Stimulated activated CD4-positive, alpha-beta T cell treated with anti-CD3 and anti-CD28 coated beads, Interleukin-2, amount 100 ng/mL, for 48 hours (primary cell): Measurements from ENCODE around the gene PRKN.

Experiments
- DNase-seq, 2 donors: peaks; one replicate each; pipeline ENCODE4 v3.0.0-alpha.2; 2020

PRKN gene

DNA sequence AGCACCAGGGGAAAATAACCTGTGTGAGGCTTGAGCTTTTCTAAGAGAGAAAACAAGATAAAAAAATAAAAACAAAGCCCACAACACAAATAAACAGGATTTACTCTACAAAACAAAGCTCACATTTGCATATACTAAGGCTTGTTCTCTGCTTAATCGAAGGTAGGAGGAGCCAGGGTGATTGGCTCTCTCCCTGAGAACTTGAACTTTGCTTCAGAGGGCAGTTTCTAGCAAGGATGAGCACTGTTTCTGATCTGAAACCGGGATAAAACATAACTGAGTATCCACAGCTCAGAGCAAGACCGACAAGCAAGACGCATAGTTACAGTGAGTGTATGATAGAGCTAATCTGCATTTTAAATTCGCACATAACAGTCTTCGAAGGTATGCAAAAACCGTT lies 200.6 kb downstream of the PRKN start:
- no peak for DNase-seq

DNA sequence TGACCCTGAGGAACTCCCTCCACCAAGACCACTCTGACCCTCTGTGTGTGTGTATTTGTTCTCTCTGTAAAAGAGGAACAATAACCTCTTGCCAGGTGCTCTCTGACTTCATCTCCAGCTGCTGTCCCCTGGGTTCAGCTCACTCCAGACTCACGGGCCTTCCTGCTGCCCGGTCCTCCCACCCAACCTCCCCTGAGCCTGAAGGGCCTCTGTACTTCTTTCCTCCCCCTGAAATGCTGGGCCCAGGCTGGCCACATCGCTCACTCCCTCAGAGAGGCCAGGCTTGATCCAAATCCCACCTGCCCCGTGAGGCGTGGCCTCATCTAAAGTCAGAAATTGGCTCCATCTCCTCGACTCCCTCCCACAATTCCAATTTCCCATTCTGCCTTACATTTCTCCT lies 202.4 kb downstream of the PRKN start:
- no peak for DNase-seq

DNA sequence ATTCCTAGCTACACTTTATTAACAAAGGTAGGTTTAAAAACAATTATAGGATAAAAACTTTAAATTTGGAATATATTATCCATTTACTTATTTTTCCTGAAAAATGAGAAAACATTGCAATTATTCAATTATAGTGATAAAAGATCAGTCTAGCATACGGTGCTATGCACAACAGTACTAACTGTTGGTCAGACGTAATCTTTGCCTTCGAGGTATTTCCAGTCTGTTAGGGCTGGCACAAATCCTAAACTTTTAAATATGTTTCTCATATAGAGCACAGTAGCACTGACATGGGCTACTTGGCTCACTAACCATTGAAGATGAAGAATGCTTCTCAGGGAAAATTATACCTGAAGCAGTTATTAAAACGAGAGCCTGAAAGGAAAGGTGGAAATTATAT lies 214.8 kb downstream of the PRKN start:
- no peak for DNase-seq

DNA sequence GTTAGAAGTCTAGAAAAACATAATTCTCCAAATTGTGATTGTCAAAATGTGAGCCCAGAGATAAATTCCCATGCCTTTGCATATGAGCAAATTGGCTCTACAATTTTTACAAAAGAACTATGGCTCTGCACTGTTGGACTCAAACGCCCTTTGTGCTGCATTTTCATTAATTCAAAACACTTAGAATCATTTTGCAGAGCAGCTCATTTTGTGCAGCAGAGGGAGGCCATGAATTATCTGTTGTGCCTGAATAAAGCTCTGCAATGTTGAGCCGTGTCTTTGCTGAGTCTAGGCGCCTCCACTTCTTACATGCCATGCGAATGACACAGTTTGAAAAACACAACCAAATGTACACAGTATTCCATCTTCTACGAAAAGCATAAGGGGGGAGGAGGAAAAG lies 230.2 kb downstream of the PRKN start:
- DNase-seq: no peak

DNA sequence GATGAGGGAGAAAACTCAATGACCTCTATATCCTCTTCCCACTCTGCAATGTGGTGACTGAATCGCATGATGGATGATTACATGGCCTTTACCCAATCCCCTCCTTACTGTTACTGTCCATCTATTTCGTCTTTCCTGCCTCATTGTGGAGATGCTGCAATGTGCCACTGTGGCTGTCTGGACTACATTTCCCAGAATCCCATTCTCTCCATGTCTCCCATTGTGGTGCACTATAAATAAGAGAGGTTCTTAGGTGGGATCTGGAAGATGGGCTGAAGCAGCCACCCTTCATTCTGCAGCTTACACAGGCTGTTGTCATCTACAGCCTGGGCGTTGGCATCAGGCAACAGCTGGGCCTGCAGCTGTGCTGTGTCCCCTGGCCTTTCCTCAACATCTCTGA lies 233.6 kb downstream of the PRKN start:
- DNase-seq: no peak

DNA sequence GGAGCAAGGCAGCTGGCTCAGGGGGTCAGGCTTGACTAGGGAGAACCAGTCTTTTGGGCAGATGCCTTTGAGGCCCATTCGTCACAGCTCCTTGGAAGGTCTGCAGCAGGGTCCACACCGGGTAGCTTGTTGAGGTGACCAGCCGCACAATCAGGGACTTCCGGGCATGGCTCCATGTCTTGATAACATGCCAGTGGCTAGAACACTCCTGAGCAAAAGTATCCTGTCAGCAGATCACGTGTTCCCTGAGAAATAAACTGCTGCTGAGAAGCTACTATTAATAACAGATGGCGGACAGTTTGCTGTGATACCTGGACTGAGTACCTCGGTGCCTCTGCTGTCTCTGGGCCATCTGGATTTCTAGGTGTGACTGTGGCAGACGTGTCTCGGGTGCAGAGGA lies 235.9 kb downstream of the PRKN start:
- DNase-seq: no peak

DNA sequence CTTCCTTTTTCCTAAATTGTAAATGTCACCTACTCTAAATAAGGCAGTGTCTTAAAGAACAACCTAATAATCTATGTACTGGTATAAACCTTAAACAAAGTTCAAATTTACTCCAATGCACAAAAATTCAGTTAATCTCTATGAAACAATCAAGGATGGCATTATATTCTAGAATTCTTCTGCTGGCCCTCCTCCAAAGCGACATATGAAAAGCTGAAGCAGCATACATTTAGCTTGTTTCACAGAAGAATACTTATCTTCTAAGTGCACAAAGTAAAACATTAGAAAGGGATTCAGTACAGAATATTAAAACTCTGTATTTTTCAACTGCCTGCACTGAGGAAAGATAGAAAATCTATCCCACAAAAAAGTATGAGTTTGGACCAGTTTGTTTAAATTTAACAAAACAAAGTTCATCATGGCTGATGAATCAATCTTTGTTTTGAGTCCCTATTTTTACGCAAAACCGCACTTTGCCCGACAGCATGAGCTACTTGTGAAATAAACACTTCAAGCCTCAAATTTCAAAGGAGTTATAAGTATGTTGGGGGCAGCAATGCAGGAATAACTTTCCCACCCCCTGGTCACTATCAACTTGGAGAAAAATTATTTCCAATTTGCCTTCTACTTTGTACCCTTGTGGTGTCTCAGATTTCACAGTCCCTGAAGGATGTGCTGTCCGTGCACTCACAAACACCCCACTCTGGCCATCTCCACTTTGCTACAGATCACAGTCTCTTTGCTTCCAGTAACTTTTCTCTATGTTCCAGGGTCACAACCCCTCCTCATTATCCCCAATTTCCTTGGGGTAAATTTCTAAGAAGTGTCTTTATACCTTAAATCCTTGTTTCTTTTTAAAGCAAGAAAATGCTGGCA lies 238.2 kb downstream of the PRKN start:
- DNase-seq: no peak

DNA sequence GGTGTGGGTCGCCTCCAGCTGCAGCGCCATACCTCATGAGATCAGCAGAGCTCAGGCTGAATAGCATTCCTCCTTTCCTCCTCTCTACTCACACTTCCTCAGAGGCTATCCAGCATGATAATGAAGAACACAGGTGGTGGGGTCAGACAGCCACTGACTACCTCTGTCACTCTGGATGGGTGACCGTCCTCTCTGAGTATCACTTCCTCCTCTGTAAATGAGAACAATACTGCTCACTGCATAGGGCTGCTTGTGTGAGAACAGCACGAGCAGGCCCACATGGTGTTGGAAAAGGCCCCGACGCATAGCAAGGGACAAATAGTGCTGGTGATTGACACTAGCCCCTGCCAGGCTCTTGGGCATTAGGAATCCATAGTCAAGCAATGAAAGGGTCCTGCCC lies 239.1 kb downstream of the PRKN start:
- DNase-seq: no peak

DNA sequence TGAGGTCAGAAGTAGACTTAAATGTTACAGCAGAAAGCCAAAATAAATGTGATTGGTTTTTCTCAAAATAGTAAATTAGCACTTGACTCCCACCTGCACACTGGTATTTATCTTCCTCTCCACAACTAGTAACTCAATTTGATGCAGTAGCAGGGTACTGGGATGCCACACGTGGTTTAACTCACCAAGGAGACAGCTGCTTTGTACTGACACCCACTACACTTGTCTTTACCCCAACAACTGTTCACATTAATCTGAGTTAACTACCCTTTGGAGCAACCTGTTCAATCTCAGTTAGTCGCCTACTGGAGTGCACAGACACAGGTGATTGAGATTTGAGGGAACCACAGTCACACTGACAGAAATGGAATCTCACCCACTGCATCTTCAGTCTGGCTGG lies 242.1 kb downstream of the PRKN start:
- no peak for DNase-seq

DNA sequence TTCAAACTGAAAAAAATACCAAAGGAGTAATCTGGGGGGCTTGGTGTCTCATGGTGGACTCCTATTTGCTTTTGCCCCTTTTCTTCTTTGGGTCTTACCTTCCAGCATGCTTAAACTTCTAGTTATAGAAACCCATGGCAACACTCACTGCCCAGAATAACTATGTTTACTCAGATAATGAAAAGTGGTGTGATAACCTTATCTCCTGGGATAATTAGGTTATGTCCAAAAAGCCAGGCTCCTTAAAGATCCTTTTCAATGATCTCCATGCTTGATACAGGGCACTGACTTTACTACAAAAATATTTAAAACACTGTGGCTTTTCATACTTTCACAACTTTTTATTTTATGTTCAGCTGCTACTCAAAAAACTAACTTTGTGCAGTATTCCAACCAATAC lies 245.6 kb downstream of the PRKN start:
- DNase-seq: no peak

DNA sequence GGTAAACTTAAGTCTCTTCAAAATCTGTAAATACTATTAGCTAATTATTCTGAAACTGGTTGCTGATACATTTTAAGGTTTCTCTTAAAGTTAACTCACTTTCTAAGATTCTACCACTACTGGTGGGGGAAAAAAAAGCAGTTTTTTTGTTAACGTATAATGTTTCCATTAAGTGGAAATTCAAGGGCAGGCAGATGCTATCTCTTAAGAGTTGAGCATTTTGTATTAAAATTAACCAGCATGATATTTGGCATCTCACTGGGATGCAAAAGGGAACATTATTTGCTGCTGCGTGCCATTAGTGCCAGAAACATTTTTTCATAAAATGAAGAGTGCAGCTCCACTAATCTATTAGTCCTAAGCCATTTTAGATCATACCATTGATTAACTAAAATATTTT lies 246.2 kb downstream of the PRKN start:
- no peak for DNase-seq

DNA sequence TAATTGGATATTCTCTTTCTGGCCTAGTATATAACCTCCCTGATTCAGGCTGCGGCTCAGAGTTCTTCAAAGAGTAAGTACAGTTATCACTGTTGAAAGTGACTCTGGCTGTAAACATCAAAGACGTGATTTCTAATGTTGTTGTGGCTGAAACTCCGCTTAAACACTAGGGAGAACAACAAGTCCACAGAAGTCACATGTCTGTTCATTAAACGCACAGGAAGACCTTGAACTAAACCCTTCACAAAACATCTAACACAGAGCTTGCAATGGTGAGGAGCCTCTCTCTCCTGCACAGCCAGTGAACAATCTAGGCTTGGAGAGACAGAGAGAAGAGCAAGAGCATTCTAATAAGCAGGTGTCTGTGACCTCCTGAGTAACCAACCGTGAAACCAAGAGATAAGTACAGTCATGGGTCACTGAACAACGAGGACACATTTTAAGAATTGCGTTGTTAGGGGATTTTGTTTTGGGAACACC lies 249.3 kb downstream of the PRKN start:
- no peak for DNase-seq

DNA sequence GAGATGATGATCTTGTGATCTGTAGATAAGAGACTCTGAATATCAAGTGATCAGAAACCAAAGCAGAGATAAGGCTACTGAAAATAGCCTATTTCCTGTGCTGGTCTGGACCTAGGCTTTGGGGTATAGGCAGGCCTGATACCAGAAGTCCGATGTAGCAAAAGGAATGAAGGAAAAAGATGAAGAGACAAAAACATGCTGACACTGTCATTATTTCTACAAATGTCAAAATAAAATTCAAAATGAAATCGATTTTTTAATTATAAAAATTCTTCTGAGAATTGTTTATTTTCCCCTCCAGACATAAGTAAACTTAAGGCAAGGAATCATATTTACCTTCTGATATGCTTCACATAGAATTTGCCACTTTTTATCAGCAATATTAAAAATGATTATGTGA lies 252.8 kb downstream of the PRKN start:
- DNase-seq: no peak

DNA sequence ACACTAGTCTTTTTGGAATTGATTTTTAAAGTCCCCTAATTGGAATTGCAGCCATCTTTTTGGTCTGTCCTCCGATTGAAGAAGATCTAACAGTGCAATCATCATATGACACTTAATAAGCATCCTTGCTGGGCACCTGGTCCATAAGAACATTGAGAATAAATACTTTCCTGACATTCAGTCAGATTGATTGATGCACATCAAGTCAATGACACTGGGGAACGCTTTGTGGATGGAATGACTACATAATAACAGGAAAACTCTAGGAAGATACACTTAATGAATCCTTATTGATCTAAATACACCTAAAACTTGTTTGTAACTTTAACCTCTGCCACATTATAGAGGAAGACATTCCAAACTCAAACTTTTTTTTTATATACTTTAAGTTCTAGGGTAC lies 255.7 kb downstream of the PRKN start:
- DNase-seq: no peak

DNA sequence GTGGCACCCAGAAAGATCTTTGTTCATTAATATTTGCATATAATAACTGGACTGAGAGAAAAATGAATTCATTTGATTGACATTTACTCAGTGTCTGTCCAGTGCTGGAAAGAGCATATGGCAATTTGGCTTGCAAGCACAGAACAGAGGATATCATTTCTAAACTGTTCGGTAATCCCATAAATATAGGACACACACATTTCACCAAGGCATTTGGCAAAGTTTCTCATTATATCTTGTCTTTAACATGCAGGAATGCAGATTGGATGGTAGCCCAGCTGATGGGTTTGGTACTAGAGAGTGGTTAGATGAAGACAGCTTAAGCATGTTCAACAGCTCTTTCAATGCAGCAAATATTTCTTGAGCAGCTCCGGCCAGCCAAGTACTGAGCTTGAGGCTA lies 259.2 kb downstream of the PRKN start:
- DNase-seq: no peak

DNA sequence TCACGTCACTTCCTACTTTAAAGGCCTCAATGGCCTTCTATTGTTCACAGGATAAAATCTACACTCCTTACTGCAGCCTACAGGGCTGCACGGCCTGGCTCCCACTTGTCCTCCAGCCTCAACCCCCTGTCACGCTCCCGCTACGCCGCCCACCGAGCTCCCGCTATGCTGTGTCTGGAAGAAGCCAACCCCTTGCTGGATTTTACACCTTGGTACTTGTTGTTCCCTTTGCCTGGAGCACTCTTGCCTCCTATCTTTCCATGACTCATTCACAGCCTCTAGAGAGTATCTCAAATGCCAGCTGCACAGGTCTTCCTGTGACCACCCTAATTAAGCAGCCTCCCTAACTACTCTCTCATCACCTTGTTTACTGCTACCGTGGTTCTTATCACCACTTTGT lies 259.9 kb downstream of the PRKN start:
- no peak for DNase-seq

DNA sequence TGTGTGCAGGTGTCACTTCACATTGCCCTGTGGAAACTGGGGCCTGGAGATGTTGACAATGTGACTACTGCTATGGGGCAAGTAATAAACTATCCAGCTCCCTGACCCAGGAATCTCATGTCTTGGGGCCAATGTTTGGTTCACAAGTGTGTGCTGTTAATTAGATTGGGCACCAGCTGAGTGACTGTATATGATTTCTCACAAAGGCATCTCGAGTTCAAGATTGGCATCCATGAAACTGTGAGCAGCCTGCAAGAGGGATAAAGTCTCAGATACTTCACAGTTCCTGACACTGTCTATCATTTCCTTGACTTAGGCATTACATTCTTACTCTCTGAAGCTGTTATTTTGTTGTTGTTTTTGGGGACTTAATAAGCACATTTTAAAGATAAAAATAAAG lies 264.0 kb downstream of the PRKN start:
- DNase-seq: no peak

DNA sequence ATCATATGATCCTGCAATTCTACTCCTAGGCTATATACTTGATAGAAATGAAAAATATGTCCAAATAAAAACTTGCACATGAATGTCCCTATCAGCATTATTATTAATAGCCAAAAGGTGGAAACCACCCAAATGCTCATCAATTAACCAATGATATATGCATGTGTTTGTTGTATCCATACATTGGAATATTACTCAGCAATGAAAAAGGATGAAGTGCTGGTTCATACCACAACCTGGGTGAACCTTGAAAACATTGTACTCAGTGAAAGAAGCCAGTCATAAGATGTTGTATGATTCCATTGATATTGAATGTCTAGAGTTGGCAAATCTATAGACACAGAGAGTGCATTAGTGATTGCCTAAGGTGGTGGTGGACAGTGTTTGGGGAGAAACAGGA lies 267.6 kb downstream of the PRKN start:
- DNase-seq: no peak

DNA sequence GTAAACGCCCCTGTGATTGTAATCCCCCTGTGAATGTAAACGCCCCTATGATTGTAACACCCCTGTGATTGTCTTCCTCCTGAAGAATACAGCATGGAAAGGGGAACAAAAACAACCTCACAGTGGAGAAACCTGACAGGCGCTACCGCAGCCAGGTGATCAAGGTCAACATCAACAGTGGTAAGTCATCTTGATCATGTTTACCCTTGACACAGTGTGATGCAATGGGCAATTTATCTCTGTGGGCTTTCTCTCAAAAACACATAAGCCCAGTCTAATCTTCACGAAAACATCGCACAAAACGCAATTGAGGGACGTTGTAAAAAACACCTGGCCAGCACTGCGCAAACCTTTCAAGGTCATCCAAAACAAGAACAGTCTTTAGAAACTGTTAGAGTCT lies 277.2 kb downstream of the PRKN start:
- no peak for DNase-seq

DNA sequence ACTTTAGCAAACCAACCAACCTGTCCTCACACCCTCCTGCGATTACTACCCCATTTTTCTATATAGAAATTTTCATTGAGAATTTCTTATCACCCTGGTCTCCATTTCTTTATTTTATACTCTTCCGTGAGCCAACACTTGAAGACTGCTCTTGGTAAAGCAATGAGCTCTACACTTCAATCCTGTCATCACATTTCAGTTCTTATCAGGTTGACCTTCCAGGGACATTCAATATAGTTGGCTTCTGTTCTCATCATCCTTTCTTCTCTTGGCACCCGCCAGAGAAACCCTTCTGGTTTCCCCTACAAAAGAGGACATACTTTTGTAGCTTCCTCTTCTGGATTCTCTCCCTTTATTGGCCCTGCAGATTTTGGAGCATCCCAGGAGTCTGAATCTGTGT lies 279.3 kb downstream of the PRKN start:
- DNase-seq: no peak

DNA sequence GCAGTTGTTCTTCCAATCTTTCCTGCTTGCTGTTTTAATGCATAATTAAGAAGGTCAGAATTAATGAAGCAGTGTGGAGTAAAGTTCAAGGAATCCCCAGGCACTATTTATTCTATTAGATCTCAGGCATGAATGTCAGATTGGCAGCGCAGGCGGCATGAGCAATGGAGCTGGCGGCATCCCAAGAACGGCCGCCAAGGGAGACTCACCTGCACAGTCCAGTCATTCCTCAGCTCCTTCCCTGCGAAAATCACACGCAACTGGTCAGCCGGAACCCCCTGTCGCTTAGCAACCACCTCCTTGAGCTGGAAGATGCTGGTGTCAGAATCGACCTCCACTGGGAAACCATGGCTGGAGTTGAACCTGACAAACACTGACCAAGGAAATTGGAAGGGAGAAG lies 284.5 kb downstream of the PRKN start:
- DNase-seq: no peak

DNA sequence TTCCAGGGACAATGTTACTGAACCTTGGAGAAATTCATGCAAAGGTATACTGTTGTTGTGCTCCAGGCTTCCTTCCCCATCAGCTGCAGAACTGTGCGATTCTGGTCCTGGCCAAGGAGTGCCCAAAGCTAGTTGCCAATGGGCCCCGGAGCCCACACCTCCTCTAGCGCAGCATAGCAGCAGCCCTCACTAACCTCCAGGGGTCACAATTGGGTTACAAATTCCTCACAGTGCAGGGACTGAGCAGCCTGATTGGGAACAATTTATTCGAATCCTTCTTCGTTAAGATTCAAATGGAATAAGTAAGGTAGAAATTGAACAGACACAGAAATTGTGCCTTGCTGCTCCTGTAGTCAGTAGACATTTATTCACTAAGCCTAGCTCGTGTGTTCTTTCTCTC lies 284.9 kb downstream of the PRKN start:
- DNase-seq: no peak

DNA sequence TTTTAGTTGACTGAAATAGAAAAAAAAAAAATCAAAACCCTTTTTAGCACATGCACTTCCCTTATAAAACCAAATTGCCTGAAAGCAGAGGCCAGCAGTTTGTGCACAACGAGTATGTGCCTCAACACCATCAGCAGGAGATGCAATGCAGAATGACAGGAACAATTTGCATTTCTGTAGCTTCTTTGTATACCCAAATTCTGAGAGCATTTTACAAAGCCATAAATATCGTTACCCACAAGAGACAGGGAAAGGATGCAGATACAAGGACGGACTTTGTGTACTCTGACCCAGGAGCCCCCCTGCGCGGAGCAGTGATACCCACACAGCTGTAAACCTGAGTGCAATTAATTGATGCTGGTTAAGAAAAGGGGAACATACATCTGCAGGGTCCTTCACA lies 285.6 kb downstream of the PRKN start:
- no peak for DNase-seq

DNA sequence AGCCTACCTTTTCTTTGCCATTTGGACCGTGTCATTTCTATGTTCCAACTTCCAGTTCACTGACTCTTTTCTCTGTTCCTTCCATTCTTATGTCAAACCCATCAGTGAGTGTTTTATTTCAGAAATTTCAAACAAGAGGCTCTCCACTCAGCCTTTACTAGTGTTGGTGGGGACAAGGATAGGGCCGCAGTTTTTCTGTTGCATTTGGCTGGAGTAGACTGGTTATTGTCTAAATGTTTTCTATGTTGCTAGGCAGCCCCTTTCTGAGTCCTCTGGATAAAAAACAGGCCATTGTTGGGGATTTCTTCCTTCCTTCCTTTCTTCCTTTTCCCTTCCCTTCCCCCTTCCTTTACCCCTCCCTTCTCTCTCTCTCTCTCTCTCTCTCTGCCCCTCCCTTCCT lies 288.6 kb downstream of the PRKN start:
- no peak for DNase-seq

DNA sequence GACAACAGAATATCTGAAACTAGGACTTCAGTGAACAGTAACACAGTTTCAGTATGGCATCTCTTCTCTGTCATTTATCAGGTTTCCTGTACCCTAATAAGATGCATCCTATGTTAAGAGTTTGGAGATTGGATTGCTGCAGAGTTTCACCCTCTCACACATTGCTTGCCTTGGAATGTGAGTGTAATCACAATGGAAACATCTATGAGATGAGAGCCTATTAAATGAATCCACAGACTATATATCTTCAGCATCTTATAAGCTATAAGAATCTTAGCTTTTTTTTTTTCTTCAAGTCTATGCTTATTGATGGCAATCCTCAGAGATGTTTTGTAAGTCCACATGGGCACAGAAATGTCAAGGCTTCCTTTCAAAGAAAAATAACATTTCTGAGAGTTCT lies 292.5 kb downstream of the PRKN start:
- no peak for DNase-seq
